GM12878 (cell line): ENCODE data around the gene EFNB2. TPM values are rescaled to one million over a fixed set of nuclear protein-coding genes. Genes with fewer than 3 reads are reported as not detected.

ENCODE experiments used
- ATAC-seq: fragments of 200-7000 bp; cut with Tn5 transposase; 3 replicates; pipeline ENCODE4 v1.9.1; 2020; ENCODE audit warnings: mild to moderate bottlenecking, moderate library complexity
- BruUV-seq: library from RNA; stranded (reverse); fragments of 400-500 nt; replicated peaks from 2 replicates; lab custom pipeline; 2021; lab: Mats Ljungman, UMichigan
- CTCF ChIA-PET: fragments of 300-600 bp; sonication (Branson Sonifier 250); formaldehyde crosslinking; extraction: SDS; loops from one replicate; lab custom pipeline; 2021; ENCODE audit warnings: inconsistent platforms; lab: Yijun Ruan, JAX
- POLR2A ChIA-PET: fragments of 350-600 bp; formaldehyde crosslinking; extraction: SDS; loops from one replicate; lab custom pipeline; 2021; ENCODE audit warnings: inconsistent platforms; lab: Charles Lee
- RAD21 ChIA-PET: fragments of 300-600 bp; sonication (Branson Sonifier 250); formaldehyde crosslinking; loops from one replicate; lab custom pipeline; 2023; ENCODE audit warnings: antibody characterized with exemption; ENCODE audit not compliant: unreplicated experiment; lab: Charles Lee
- SMC1A ChIA-PET: fragments of 300-600 bp; sonication (Branson Sonifier 250); formaldehyde crosslinking; loops from one replicate; lab custom pipeline; 2023; ENCODE audit not compliant: unreplicated experiment, uncharacterized antibody; lab: Charles Lee
- DNase-seq: peaks from one replicate; pipeline ENCODE4 v3.0.0-alpha.2; 2011; ENCODE audit warnings: low read depth, low spot score
- FAIRE-seq: peaks from 3 replicates; lab custom pipeline; 2011; peaks lifted over from hg19 to GRCh38; lab: Jason Lieb, UNC
- H2AFZ ChIP-seq: 2 replicates; pipeline ENCODE4 v1.6.0; 2011; ENCODE audit warnings: low read depth, low read length, control low read depth; ENCODE audit not compliant: control insufficient read depth
- H3K27ac ChIP-seq: 2 replicates; pipeline ENCODE4 v1.5.1; 2011; ENCODE audit warnings: control low read depth; ENCODE audit not compliant: control insufficient read depth, insufficient read depth
- H3K27me3 ChIP-seq, 2 experiments: replicated peaks in 1 of 2; 2 replicates each; pipeline versions ENCODE4 v1.6.0 to v1.6.1; 2011; ENCODE audit warnings: low read length in 1 of 2; ENCODE audit not compliant: control insufficient read depth in 2 of 2, insufficient read depth in 2 of 2
- H3K36me3 ChIP-seq, 2 experiments: 2 replicates each; pipeline ENCODE4 v1.5.1; 2011; ENCODE audit warnings: low read length in 1 of 2; ENCODE audit not compliant: control insufficient read depth in 2 of 2, insufficient read depth in 2 of 2
- H3K4me1 ChIP-seq: 2 replicates; pipeline ENCODE4 v1.6.1; 2011; ENCODE audit warnings: mild to moderate bottlenecking, low read length, moderate library complexity, mixed read lengths; ENCODE audit not compliant: control insufficient read depth, insufficient read depth
- H3K4me2 ChIP-seq: 2 replicates; pipeline ENCODE4 v1.6.0; 2011; ENCODE audit warnings: control low read depth; ENCODE audit not compliant: control insufficient read depth, insufficient read depth
- H3K4me3 ChIP-seq: fragments of 200-600 bp; sonication (generic); 2 replicates; pipeline ENCODE4 v1.5.1; 2016
- H3K79me2 ChIP-seq: 2 replicates; pipeline ENCODE4 v1.6.0; 2011; ENCODE audit warnings: low read length; ENCODE audit not compliant: control insufficient read depth, insufficient read depth
- H3K9ac ChIP-seq: 2 replicates; pipeline ENCODE4 v1.8.0; 2011; ENCODE audit warnings: low read length, control low read depth, mixed read lengths; ENCODE audit not compliant: control insufficient read depth, insufficient read depth
- H3K9me3 ChIP-seq: replicated peaks from 3 replicates; pipeline ENCODE4 v1.5.1; 2011; ENCODE audit warnings: mild to moderate bottlenecking, low read length; ENCODE audit not compliant: control insufficient read depth, insufficient read depth
- H4K20me1 ChIP-seq: 2 replicates; pipeline ENCODE4 v1.6.0; 2011; ENCODE audit not compliant: control insufficient read depth, insufficient read depth
- BCL11A ChIP-seq: IDR thresholded peaks from 2 replicates; pipeline ENCODE4 v1.6.1; 2011; ENCODE audit warnings: low read depth, low read length
- ETV6 ChIP-seq, 2 experiments: fragments of 450-650 bp in 1 of 2; IDR thresholded peaks in 1 of 2; conservative IDR thresholded peaks in 1 of 2; 2 replicates each; pipeline ENCODE4 v1.6.1; 2014; ENCODE audit warnings: antibody characterized with exemption in 1 of 2, borderline replicate concordance in 1 of 2, low read depth in 1 of 2, mild to moderate bottlenecking in 1 of 2, moderate library complexity in 1 of 2
- EZH2 ChIP-seq: IDR thresholded peaks from 2 replicates; pipeline ENCODE4 v1.6.1; 2012; ENCODE audit warnings: low read depth, mild to moderate bottlenecking, control low read depth, inconsistent platforms, low read length, borderline replicate concordance; ENCODE audit not compliant: control insufficient read depth
- HCFC1 ChIP-seq: fragments of 150-350 bp; IDR thresholded peaks from 2 replicates; pipeline ENCODE4 v1.6.1; 2014; ENCODE audit warnings: low read length
- KAT2A ChIP-seq: conservative IDR thresholded peaks from 2 replicates; pipeline ENCODE4 v1.6.1; 2011; ENCODE audit warnings: low read depth, low read length; ENCODE audit not compliant: control insufficient read depth
- KDM1A ChIP-seq: fragments of 200-600 bp; sonication (generic); IDR thresholded peaks from 2 replicates; pipeline ENCODE4 v1.6.1; 2016; ENCODE audit warnings: borderline replicate concordance
- LARP7 ChIP-seq: fragments of 450-650 bp; IDR thresholded peaks from 2 replicates; pipeline ENCODE4 v1.6.1; 2017; ENCODE audit warnings: mild to moderate bottlenecking
- NFXL1 ChIP-seq: fragments of 450-650 bp; IDR thresholded peaks from 2 replicates; pipeline ENCODE4 v1.6.1; 2017; ENCODE audit warnings: antibody characterized with exemption, mild to moderate bottlenecking, borderline replicate concordance
- NFYB ChIP-seq: IDR thresholded peaks from 2 replicates; pipeline ENCODE4 v1.6.1; 2011; ENCODE audit warnings: low read depth, mild to moderate bottlenecking, low read length, improper control_type of control experiment, moderate library complexity; ENCODE audit not compliant: insufficient read depth
- POU2F2 ChIP-seq: IDR thresholded peaks from 3 replicates; pipeline ENCODE4 v1.6.1; 2011; ENCODE audit warnings: low read depth, mild to moderate bottlenecking, low read length, borderline replicate concordance
- SMC3 ChIP-seq: IDR thresholded peaks from 2 replicates; pipeline ENCODE4 v1.6.1; 2011; ENCODE audit warnings: low read length, improper control_type of control experiment, borderline replicate concordance
- ZBED1 ChIP-seq: IDR thresholded peaks from 2 replicates; pipeline ENCODE4 v1.6.1; 2016; ENCODE audit warnings: borderline replicate concordance
- WGBS: methylation state at CpG from one replicate; pipeline ENCODE4 v1.1.6; 2016; ENCODE audit warnings: low lambda C conversion rate; ENCODE audit not compliant: insufficient replicate concordance, insufficient coverage; ENCODE audit errors: missing lambda C conversion rate; 5-methylcytosine and 5-hydroxymethylcytosine counted together
- in situ Hi-C: fragments of 300-500 bp; cut with MboI; formaldehyde crosslinking; loops from 9 replicates; pipeline ENCODE4 v1.14.3; 2018; ENCODE audit warnings: mixed read lengths
- intact Hi-C: fragments of 100-400 bp; cut with micrococcal nuclease; formaldehyde crosslinking; loops from one replicate; pipeline ENCODE4 v1.14.2; 2022; ENCODE audit not compliant: unreplicated experiment
- polyA plus RNA-seq, 11 experiments: library from polyadenylated mRNA; depleted of rRNA in 4 of 11; unstranded in 6 of 11; stranded (reverse) in 5 of 11; fragments of >200 nt; fragmentation: Nextera tagmentation in 4 of 11; fragmentation: Illumina TruSeq in 1 of 11; extraction: Ambion mirVana in 4 of 11; extraction: Trizol in 1 of 11; gene quantifications; 1 replicate in 1 of 11; 2 replicates in 10 of 11; pipeline versions ENCODE4 v1.2.1 to v1.2.3, GENCODE V29; 2011 to 2016; ENCODE audit warnings: inconsistent platforms in 2 of 11, missing spikeins in 2 of 11, low read depth in 1 of 11
- total RNA-seq, 4 experiments: library from RNA; depleted of rRNA in 3 of 4; stranded (reverse); fragments of >200 nt in 3 of 4; fragmentation: Illumina TruSeq in 1 of 4; extraction: Trizol in 1 of 4; gene quantifications; 2 replicates each; pipeline versions ENCODE4 v1.2.1 to v1.2.3, GENCODE V29; 2013 to 2021
- TF ChIP-seq, protein P1 (sequence below): fragments of 450-650 bp; IDR thresholded peaks from 2 replicates; pipeline ENCODE4 v1.6.1; 2016; ENCODE audit warnings: mild to moderate bottlenecking
- TF ChIP-seq, protein P2 (sequence below): fragments of 450-650 bp; IDR thresholded peaks from 2 replicates; pipeline ENCODE4 v1.6.1; 2017; ENCODE audit warnings: antibody characterized with exemption, mild to moderate bottlenecking, moderate library complexity
- TF ChIP-seq, protein P3 (sequence below): IDR thresholded peaks from 2 replicates; pipeline ENCODE4 v1.6.1; 2012; ENCODE audit warnings: mild to moderate bottlenecking, low read depth, low read length

The EFNB2 gene
- total and polyA plus RNA-seq, 10 of the 15 experiments (the other 5 are each of a cell fraction or from before 2014, with no cell fraction given): 0.12 to 1.5 (median 0.31) TPM; not detected in 1

DNA sequence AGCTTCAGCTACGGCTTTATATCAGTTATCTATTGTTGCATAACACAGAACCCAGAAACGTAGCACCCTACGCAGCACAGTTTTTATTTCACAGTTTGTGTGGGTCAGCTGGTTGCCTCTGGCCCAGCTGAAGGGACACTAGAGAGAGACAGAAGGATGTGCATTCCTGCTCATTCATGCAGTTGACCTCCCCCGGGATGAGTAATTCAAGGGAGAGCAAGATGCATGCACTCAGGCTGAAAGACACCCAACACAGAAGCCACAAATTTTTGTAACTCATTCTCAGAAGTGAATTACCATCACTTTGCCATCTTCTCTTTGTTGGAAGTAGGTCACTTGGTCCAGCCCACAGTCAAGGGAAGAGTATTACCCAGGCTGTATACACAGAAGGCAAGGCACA, 89.5 kb downstream of the EFNB2 start (continued):
- TF ChIP-seq, protein P1, sequence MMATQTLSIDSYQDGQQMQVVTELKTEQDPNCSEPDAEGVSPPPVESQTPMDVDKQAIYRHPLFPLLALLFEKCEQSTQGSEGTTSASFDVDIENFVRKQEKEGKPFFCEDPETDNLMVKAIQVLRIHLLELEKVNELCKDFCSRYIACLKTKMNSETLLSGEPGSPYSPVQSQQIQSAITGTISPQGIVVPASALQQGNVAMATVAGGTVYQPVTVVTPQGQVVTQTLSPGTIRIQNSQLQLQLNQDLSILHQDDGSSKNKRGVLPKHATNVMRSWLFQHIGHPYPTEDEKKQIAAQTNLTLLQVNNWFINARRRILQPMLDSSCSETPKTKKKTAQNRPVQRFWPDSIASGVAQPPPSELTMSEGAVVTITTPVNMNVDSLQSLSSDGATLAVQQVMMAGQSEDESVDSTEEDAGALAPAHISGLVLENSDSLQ: no peak
- no peak for TF ChIP-seq NFYB

DNA sequence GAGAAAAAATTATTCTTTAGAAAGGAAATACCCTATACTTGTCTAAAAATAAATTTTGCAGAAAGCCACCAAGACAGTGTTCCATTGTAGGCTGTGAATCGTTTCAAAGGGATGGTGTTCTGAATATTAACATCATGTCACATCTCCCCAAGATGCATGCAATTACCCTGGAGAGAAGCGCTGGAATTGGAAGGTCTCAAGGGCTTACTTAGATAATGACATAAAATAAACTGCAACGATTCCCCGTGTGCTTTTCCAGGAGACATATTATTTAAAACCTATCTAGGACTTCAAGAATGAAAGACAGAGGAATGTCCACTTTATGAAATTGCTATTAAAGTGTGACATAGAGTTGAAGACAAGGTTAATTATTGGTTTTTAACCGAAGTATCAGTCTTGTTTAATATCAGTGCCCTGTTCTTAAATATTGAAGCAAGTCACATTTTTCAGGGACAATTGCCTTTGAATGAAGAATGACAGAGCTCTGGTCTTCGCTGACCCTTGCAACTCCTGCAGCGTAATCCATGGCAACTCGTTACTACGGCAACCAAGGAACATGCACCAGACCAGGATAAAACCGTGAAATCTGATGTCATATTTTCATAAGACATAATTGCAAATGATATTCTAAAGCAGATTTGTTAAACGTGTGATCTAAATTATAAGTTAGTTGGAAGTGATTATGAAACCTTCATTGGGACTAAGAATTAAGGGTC, 91.7 kb downstream of the EFNB2 start:
- no peaks in the 10 kb centered on the region for H3K4me1 ChIP-seq
- ChIA-PET CTCF (no interaction called here), RAD21 (no interaction called here), SMC1A (no interaction called here), POLR2A (no interaction called here)
- no TSS peak for BruUV-seq
- H3K9me3 ChIP-seq: no peaks in the 10 kb centered on the region; the same call in 2 of the 3 replicates
- no peaks in the 10 kb centered on the region for H3K36me3 ChIP-seq
- H3K4me3 ChIP-seq: no peak overlapping the region
- FAIRE-seq: no peak
- H3K9ac ChIP-seq: no peak overlapping the region
- H3K4me2 ChIP-seq: no peak overlapping the region
- ATAC-seq: no peak
- no peaks in the 10 kb centered on the region for H3K79me2 ChIP-seq
- no peak overlapping the region for H3K27ac ChIP-seq
- in situ Hi-C loops (no loop called here), intact Hi-C loops (no loop called here)
- WGBS: 29% methylated on average over 11 of the region's 11 CpGs
- H2AFZ ChIP-seq: no peak overlapping the region
- no peaks in the 10 kb centered on the region for H4K20me1 ChIP-seq
- no peak for DNase-seq
- no peaks in the 10 kb centered on the region for H3K27me3 ChIP-seq
- TF ChIP-seq LARP7 (no peak), EZH2 (no peak), SMC3 (no peak), ETV6 (conservative IDR thresholded peaks at IDR 0.05 in 1 of 2, IDR thresholded peaks at IDR 0.05 in 1 of 2; ENCODE audit: borderline replicate concordance in 1 of 2, low read depth in 1 of 2) (no peak), HCFC1 (no peak), BCL11A (no peak), NFXL1 (no peak), KDM1A (no peak), POU2F2 (no peak), ZBED1 (no peak), KAT2A (no peak)
- TF ChIP-seq, protein P2, sequence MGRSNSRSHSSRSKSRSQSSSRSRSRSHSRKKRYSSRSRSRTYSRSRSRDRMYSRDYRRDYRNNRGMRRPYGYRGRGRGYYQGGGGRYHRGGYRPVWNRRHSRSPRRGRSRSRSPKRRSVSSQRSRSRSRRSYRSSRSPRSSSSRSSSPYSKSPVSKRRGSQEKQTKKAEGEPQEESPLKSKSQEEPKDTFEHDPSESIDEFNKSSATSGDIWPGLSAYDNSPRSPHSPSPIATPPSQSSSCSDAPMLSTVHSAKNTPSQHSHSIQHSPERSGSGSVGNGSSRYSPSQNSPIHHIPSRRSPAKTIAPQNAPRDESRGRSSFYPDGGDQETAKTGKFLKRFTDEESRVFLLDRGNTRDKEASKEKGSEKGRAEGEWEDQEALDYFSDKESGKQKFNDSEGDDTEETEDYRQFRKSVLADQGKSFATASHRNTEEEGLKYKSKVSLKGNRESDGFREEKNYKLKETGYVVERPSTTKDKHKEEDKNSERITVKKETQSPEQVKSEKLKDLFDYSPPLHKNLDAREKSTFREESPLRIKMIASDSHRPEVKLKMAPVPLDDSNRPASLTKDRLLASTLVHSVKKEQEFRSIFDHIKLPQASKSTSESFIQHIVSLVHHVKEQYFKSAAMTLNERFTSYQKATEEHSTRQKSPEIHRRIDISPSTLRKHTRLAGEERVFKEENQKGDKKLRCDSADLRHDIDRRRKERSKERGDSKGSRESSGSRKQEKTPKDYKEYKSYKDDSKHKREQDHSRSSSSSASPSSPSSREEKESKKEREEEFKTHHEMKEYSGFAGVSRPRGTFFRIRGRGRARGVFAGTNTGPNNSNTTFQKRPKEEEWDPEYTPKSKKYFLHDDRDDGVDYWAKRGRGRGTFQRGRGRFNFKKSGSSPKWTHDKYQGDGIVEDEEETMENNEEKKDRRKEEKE: no peak
- TF ChIP-seq, protein P3, sequence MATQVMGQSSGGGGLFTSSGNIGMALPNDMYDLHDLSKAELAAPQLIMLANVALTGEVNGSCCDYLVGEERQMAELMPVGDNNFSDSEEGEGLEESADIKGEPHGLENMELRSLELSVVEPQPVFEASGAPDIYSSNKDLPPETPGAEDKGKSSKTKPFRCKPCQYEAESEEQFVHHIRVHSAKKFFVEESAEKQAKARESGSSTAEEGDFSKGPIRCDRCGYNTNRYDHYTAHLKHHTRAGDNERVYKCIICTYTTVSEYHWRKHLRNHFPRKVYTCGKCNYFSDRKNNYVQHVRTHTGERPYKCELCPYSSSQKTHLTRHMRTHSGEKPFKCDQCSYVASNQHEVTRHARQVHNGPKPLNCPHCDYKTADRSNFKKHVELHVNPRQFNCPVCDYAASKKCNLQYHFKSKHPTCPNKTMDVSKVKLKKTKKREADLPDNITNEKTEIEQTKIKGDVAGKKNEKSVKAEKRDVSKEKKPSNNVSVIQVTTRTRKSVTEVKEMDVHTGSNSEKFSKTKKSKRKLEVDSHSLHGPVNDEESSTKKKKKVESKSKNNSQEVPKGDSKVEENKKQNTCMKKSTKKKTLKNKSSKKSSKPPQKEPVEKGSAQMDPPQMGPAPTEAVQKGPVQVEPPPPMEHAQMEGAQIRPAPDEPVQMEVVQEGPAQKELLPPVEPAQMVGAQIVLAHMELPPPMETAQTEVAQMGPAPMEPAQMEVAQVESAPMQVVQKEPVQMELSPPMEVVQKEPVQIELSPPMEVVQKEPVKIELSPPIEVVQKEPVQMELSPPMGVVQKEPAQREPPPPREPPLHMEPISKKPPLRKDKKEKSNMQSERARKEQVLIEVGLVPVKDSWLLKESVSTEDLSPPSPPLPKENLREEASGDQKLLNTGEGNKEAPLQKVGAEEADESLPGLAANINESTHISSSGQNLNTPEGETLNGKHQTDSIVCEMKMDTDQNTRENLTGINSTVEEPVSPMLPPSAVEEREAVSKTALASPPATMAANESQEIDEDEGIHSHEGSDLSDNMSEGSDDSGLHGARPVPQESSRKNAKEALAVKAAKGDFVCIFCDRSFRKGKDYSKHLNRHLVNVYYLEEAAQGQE: no peak
